ENCODE data around the gene ZDHHC14. TPM values are rescaled to one million over a fixed set of nuclear protein-coding genes. Genes with fewer than 3 reads are reported as not detected.

The ZDHHC14 gene
- total and polyA plus RNA-seq, 2 of the 8 experiments (the other 6 are each of a cell fraction or from before 2014, with no cell fraction given), result 2.9 to 5.3 TPM

DNA sequence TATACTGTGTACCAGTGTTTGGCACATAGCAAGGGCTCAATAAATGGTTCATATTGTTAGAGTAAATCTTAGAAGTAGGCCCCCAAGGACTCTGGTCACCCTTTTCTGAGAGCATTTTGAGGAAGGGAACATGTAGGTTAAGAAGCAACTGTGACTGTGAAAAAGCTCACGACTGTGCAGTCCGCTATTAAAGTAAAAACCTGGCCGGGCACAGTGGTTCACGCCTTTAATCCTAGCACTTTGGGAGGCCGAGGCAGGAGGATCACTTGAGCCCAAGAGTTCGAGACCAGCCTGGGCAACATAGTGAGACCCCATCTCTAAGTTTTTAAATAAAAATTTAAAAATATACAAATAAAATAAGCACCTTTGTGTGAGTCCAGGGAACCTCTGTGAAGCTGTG lies 5.0 kb downstream of the ZDHHC14 start:
- Histone ChIP-seq H2AFZ (ENCODE audit: low read length) (no peak overlapping the region), H2BK12ac (ENCODE audit: low read depth, low read length) (no peak overlapping the region), H2BK20ac (ENCODE audit: low read length) (no peak overlapping the region), H3K36me3 (ENCODE audit: control insufficient read depth in 2 of 4, insufficient read depth in 4 of 4, low read length in 3 of 4) (peaks cover 0 to 2% (median 0%) of the 10 kb centered on the region in 4 experiments; a peak in 3 of 8 replicates), H4K91ac (replicated peaks; ENCODE audit: insufficient read length, low read length) (no peak overlapping the region), H2BK120ac (replicated peaks; ENCODE audit: low read depth, low read length) (no peak overlapping the region), H3K14ac (ENCODE audit: insufficient read length) (no peak overlapping the region), H4K5ac (ENCODE audit: insufficient read length, low read depth, low read length) (no peak overlapping the region), H3K56ac (replicated peaks; ENCODE audit: insufficient read length, low read depth, low read length) (no peak overlapping the region), H3K4me3 (ENCODE audit: extremely low read depth in 1 of 4, insufficient read depth in 2 of 4, low read depth in 3 of 4, low read length in 4 of 4) (no peak overlapping the region), H3K23ac (ENCODE audit: insufficient read length) (no peak overlapping the region), H3K79me2 (ENCODE audit: control insufficient read depth in 1 of 2, insufficient read depth in 2 of 2, low read length in 2 of 2) (no peaks in the 10 kb centered on the region; a peak in 1 of 4 replicates), H3K27me3 (replicated peaks in 1 of 4; ENCODE audit: control insufficient read depth in 3 of 4, extremely low read depth in 1 of 4, insufficient read depth in 3 of 4, low read length in 3 of 4) (peaks cover 5 to 19% (median 11%) of the 10 kb centered on the region in 4 experiments; a peak in 6 of 7 replicates), H3K79me1 (ENCODE audit: low read depth, low read length) (no peaks in the 10 kb centered on the region), H3K4ac (replicated peaks; ENCODE audit: insufficient read length, low read depth, low read length) (no peak overlapping the region), H3K9me3 (ENCODE audit: insufficient read depth in 2 of 2, low read depth in 1 of 2, low read length in 1 of 2) (peaks cover 2 to 16% of the 10 kb centered on the region in 2 experiments), H4K20me1 (replicated peaks in 1 of 2; ENCODE audit: control insufficient read depth in 1 of 2, insufficient read depth in 2 of 2, low read length in 2 of 2) (no peaks in the 10 kb centered on the region), H4K8ac (ENCODE audit: extremely low read depth, insufficient read depth, low read length) (no peak overlapping the region), H3K27ac (ENCODE audit: low read depth, low read length) (no peak overlapping the region), H2BK15ac (ENCODE audit: low read length) (no peak overlapping the region), H3K18ac (ENCODE audit: extremely low read depth, low read length) (no peak overlapping the region), H2BK5ac (ENCODE audit: low read depth, low read length) (no peak overlapping the region), H3K4me2 (ENCODE audit: insufficient read depth in 1 of 2, low read depth in 2 of 2, low read length in 2 of 2) (no peak overlapping the region), H3K9ac (replicated peaks in 1 of 4; ENCODE audit: extremely low read depth in 1 of 4, low read depth in 3 of 4, low read length in 3 of 4) (no peak overlapping the region), H3K4me1 (replicated peaks in 1 of 4; ENCODE audit: control insufficient read depth in 3 of 4, insufficient read depth in 4 of 4, low read length in 3 of 4) (peaks cover 0 to 4% (median 2%) of the 10 kb centered on the region in 4 experiments; a peak in 3 of 7 replicates), H3K23me2 (ENCODE audit: low read depth, low read length) (no peaks in the 10 kb centered on the region; the same call in 1 of the 2 replicates), H2AK5ac (ENCODE audit: low read depth, low read length) (no peak overlapping the region)
- DNase-seq (ENCODE audit: low read depth in 1 of 2, low spot score in 2 of 2) (no peak), FAIRE-seq (no peak)
- ChIA-PET POLR2A (ENCODE audit: partially characterized antibody) (no interaction called here), CTCF (ENCODE audit: partially characterized antibody) (interaction anchor here (1.0 to 1.5 kb wide), 3 partner anchors 27 to 51 kb away, joined by 3 read pairs; no protein-coding TSS in a partner anchor)
- WGBS, 2 experiments (ENCODE audit: extremely low coverage in 1 of 2, insufficient coverage in 1 of 2, insufficient read length in 1 of 2, insufficient replicate concordance in 2 of 2, low coverage in 1 of 2, low lambda C conversion rate in 2 of 2, missing lambda C conversion rate in 1 of 2), result 92% methylated on average over 6 of the region's 6 CpGs; no CpG with 5 or more reads in 1 of the 2 experiments
- TF ChIP-seq EP300 (IDR thresholded peaks at IDR 0.05; ENCODE audit: borderline replicate concordance in 1 of 2, low read depth in 2 of 2, low read length in 2 of 2), result no peak
- no peak for TF ChIP-seq MAFK (IDR thresholded peaks at IDR 0.05; ENCODE audit: low read depth, low read length)
- no peak for TF ChIP-seq RXRA (IDR thresholded peaks at IDR 0.05; ENCODE audit: insufficient read depth, low read depth, low read length)
- no peak for TF ChIP-seq GTF2F1 (IDR thresholded peaks at IDR 0.05; ENCODE audit: borderline replicate concordance, low read depth, low read length)
- no peak for TF ChIP-seq CBX5 (IDR thresholded peaks at IDR 0.05; ENCODE audit: low read depth, low read length)
- no peak for TF ChIP-seq SRF (IDR thresholded peaks at IDR 0.05; ENCODE audit: low read depth, low read length)
- TF ChIP-seq RNF2 (IDR thresholded peaks at IDR 0.05; ENCODE audit: borderline replicate concordance, low read depth, low read length, missing control alignments, poor library complexity, severe bottlenecking), result no peak
- TF ChIP-seq SP2 (IDR thresholded peaks at IDR 0.05; ENCODE audit: low read length), result no peak
- no peak for TF ChIP-seq RAD21 (IDR thresholded peaks at IDR 0.05 in 1 of 2, conservative IDR thresholded peaks at IDR 0.05 in 1 of 2; ENCODE audit: low read depth in 2 of 2, low read length in 2 of 2)
- TF ChIP-seq CREB1 (IDR thresholded peaks at IDR 0.05), result no peak
- no peak for TF ChIP-seq ASH2L (IDR thresholded peaks at IDR 0.05; ENCODE audit: low read length)
- no peak for TF ChIP-seq YY1 (IDR thresholded peaks at IDR 0.05; ENCODE audit: low read depth, low read length)
- no peak for TF ChIP-seq TAF1 (IDR thresholded peaks at IDR 0.05; ENCODE audit: low read depth, low read length)
- TF ChIP-seq TEAD4 (IDR thresholded peaks at IDR 0.05; ENCODE audit: low read depth, low read length), result no peak
- no peak for TF ChIP-seq SIX5 (IDR thresholded peaks at IDR 0.05; ENCODE audit: low read depth, low read length)
